GM12872 (cell line): ENCODE data around the gene MAB21L3.

Experiments used
- CTCF ChIP-seq: IDR thresholded peaks from 3 replicates; pipeline ENCODE4 v1.5.1; 2011; ENCODE audit warnings: low read depth, mild to moderate bottlenecking, low read length, moderate library complexity; ENCODE audit not compliant: insufficient read depth

The MAB21L3 gene

GRCh38 chr1:116111524-116112021 is 374 bp downstream of the MAB21L3 start:
- no peak for TF ChIP-seq CTCF

- TF ChIP-seq CTCF: no peak
Observed at GRCh38 chr1:116112388-116113140, 1.4 kb downstream of the MAB21L3 start.

DNA sequence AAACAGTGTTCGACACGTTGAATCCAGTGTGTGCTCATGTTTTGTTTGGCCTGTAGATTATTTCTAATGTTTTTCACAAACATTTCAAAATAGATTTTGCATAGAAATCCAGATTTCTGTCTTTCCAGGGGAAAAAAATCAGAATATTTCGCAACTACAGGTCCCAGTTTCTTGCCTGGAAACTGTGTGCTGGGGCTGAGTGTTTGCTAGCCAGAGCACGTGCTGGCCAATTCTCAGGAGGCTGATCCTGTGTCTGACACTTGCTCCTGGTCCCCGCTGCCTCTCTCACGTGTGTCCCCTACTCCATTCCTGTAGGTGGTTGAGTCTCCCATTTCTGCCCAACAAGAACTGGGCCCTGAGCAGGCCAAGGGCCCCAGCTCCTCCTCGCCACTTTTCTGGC is 2.4 kb downstream of the MAB21L3 start:
- no peak for TF ChIP-seq CTCF

DNA sequence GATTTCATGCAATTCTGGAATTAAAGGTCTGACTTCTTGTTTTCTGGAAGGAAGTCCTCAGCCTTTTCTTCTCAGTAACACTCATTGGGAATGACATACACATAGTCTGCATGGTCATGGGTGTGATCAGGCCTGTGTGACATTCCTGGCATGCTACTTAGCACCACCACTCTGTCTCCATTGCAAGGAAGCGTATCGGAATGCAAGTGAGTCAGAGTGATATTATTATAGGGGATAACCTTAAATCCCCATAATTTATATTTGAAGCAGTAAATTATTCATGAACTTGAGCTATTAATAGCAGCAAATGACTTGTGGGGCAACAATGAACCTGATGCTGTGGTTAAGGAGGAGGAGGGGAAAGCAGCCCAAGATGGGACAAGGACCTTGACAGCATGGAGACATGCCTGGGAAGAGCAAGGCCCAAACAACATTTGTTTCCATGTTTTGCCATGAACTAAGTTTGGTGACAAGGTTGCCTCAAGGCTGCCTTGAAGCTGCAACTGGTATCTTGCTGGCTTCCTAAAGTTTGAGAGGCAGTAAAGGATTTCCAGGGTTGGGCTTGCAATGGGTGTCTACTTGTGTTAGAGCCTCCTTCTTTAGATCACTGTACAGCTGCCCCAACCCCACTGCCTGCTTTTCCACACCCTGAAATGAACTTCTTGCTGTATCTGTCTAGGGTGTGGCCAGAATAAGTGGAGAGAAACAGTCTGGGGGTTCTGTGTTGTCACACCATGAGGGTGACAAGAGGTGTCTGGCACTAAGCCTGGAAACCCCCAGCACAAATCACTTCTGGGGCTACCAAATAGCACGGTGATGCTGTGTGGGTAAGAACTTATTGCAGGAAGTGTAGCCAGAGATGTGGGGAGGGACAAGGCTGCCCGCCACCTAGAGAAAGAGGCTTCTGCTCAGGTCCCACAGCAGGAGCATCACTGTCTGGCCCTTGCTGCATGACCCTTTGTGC is 4.6 kb downstream of the MAB21L3 start:
- TF ChIP-seq CTCF: no peak

GRCh38 chr1:116118471-116118870 is 7.3 kb downstream of the MAB21L3 start:
- TF ChIP-seq CTCF: no peak

DNA sequence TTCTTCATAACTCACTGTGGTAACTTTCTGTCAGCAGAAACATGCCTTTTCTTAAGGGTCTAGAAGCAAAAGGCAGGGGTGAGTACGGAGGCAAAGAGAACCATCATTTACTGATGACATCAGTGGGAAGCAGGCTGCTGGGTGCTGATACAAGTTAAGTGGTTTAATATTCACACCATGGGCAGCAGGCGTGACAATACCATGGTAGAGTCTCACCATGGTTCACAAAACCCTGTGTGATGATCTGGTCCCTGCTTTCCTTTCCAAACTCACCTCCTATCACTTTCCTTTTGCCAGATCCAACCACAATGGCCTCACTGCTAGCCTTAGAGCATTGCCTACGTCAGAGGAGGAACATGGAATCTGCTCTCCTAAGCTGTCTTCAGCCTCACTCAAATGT is 8.7 kb downstream of the MAB21L3 start:
- TF ChIP-seq CTCF: no peak
